K562 (cell line): ENCODE results near the gene TUBB1. TPM values are rescaled to one million over a fixed set of nuclear protein-coding genes. Genes with fewer than 3 reads are reported as not detected.

Experiments used
- BRF1 ChIP-seq: IDR thresholded peaks from 3 replicates; pipeline ENCODE4 v1.6.1; 2011; ENCODE audit warnings: borderline replicate concordance, mild to moderate bottlenecking; ENCODE audit not compliant: insufficient read length; ENCODE audit errors: extremely low read depth
- CAMTA2 ChIP-seq: fragments of 250-450 bp; sonication (Bioruptor Pico); conservative IDR thresholded peaks from 2 replicates; pipeline ENCODE4 v1.5.1; 2022
- CEBPB ChIP-seq: fragments of 450-650 bp; IDR thresholded peaks from 2 replicates; pipeline ENCODE4 v1.6.1; 2016; ENCODE audit warnings: missing genetic modification characterization, missing compliant biosample characterization
- ESRRB ChIP-seq: fragments of 250-450 bp; sonication (Bioruptor Pico); IDR thresholded peaks from 2 replicates; pipeline ENCODE4 v1.5.0; 2020; ENCODE audit warnings: mild to moderate bottlenecking, moderate library complexity, borderline replicate concordance
- ETV1 ChIP-seq: fragments of 450-650 bp; conservative IDR thresholded peaks from 2 replicates; pipeline ENCODE4 v1.6.1; 2016; ENCODE audit warnings: missing genetic modification characterization, control low read depth, low read depth, missing compliant biosample characterization
- GABPB1 ChIP-seq: sonication (generic); formaldehyde crosslinking; IDR thresholded peaks from 2 replicates; pipeline ENCODE4 v1.8.0; 2022; ENCODE audit warnings: mild to moderate bottlenecking, missing genetic modification reagents
- JUN ChIP-seq, 2 experiments: sonication (generic) in 1 of 2; formaldehyde crosslinking in 1 of 2; IDR thresholded peaks; 2 replicates each; pipeline versions ENCODE4 v1.6.1 to v1.8.0; 2012 to 2022; ENCODE audit warnings: borderline replicate concordance in 2 of 2, mild to moderate bottlenecking in 2 of 2, improper control_type of control experiment in 1 of 2, low read depth in 1 of 2, low read length in 1 of 2, missing genetic modification reagents in 1 of 2
- MNT ChIP-seq, 2 experiments: fragments of 450-650 bp; conservative IDR thresholded peaks; 2 replicates each; pipeline ENCODE4 v1.6.1; 2017; ENCODE audit warnings: mild to moderate bottlenecking in 2 of 2, moderate library complexity in 2 of 2
- NFXL1 ChIP-seq: fragments of 450-650 bp; formaldehyde crosslinking; IDR thresholded peaks from 2 replicates; pipeline ENCODE4 v1.4.0; 2021; ENCODE audit warnings: mild to moderate bottlenecking
- NR4A1 ChIP-seq, 2 experiments: fragments of 250-450 bp in 1 of 2; fragments of 450-650 bp in 1 of 2; sonication (Bioruptor Pico) in 1 of 2; IDR thresholded peaks; 2 replicates each; pipeline versions ENCODE4 v1.4.0 to v1.6.1; 2016 to 2020; ENCODE audit warnings: mild to moderate bottlenecking in 2 of 2, missing compliant biosample characterization in 1 of 2, missing genetic modification characterization in 1 of 2, moderate library complexity in 1 of 2
- PRPF4 ChIP-seq: fragments of 200-400 bp; formaldehyde crosslinking; IDR thresholded peaks from one replicate; pipeline ENCODE4 v1.6.1; 2017; ENCODE audit warnings: low read length, low read depth, mild to moderate bottlenecking; ENCODE audit not compliant: insufficient read depth, poor library complexity, severe bottlenecking
- TEAD4 ChIP-seq, 2 experiments: sonication (generic) in 1 of 2; formaldehyde crosslinking in 1 of 2; IDR thresholded peaks; 2 replicates each; pipeline versions ENCODE4 v1.6.1 to v1.8.0; 2012 to 2022; ENCODE audit warnings: borderline replicate concordance in 1 of 2, inconsistent platforms in 1 of 2, low read length in 1 of 2, mild to moderate bottlenecking in 1 of 2, missing genetic modification reagents in 1 of 2
- ZFX ChIP-seq: sonication (generic); formaldehyde crosslinking; IDR thresholded peaks from 2 replicates; pipeline ENCODE4 v1.8.0; 2022; ENCODE audit warnings: mild to moderate bottlenecking, missing genetic modification reagents, moderate library complexity
- ZNF146 ChIP-seq: IDR thresholded peaks from one replicate; pipeline ENCODE4 v1.6.1; 2018; ENCODE audit warnings: missing compliant biosample characterization; ENCODE audit not compliant: unreplicated experiment
- polyA plus RNA-seq, 8 experiments: library from polyadenylated mRNA; depleted of rRNA in 4 of 8; stranded (reverse) in 5 of 8; unstranded in 3 of 8; fragments of >200 nt; fragmentation: Nextera tagmentation in 2 of 8; fragmentation: Illumina TruSeq in 1 of 8; extraction: Ambion mirVana in 2 of 8; extraction: Trizol in 1 of 8; gene quantifications; 2 replicates each; pipeline versions ENCODE4 v1.2.1 to v1.2.3, GENCODE V29; 2011 to 2014; ENCODE audit warnings: inconsistent platforms in 1 of 8, missing spikeins in 1 of 8
- total RNA-seq, 7 experiments: library from RNA; depleted of rRNA in 6 of 7; stranded (reverse); fragments of >200 nt in 6 of 7; fragmentation: Illumina TruSeq in 2 of 7; extraction: Trizol in 2 of 7; gene quantifications; 2 replicates each; pipeline versions ENCODE4 v1.2.1 to v1.2.3, GENCODE V29; 2011 to 2021; ENCODE audit warnings: low replicate concordance in 1 of 7
- TF ChIP-seq, protein P1 (sequence below): IDR thresholded peaks from 3 replicates; pipeline ENCODE4 v1.6.1; 2011; ENCODE audit warnings: borderline replicate concordance, mild to moderate bottlenecking, moderate library complexity; ENCODE audit not compliant: insufficient read length; ENCODE audit errors: extremely low read depth
- TF ChIP-seq, protein P2 (sequence below): sonication (generic); formaldehyde crosslinking; IDR thresholded peaks from 2 replicates; pipeline ENCODE4 v1.8.1; 2023; ENCODE audit warnings: missing genetic modification reagents, mild to moderate bottlenecking, borderline replicate concordance

TUBB1 gene
- total and polyA plus RNA-seq, 9 of the 15 experiments (the other 6 are each of a cell fraction or from before 2014, with no cell fraction given), result 1.5 to 3.9 (median 2.4) TPM

- TF ChIP-seq, protein P1, sequence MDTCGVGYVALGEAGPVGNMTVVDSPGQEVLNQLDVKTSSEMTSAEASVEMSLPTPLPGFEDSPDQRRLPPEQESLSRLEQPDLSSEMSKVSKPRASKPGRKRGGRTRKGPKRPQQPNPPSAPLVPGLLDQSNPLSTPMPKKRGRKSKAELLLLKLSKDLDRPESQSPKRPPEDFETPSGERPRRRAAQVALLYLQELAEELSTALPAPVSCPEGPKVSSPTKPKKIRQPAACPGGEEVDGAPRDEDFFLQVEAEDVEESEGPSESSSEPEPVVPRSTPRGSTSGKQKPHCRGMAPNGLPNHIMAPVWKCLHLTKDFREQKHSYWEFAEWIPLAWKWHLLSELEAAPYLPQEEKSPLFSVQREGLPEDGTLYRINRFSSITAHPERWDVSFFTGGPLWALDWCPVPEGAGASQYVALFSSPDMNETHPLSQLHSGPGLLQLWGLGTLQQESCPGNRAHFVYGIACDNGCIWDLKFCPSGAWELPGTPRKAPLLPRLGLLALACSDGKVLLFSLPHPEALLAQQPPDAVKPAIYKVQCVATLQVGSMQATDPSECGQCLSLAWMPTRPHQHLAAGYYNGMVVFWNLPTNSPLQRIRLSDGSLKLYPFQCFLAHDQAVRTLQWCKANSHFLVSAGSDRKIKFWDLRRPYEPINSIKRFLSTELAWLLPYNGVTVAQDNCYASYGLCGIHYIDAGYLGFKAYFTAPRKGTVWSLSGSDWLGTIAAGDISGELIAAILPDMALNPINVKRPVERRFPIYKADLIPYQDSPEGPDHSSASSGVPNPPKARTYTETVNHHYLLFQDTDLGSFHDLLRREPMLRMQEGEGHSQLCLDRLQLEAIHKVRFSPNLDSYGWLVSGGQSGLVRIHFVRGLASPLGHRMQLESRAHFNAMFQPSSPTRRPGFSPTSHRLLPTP, result no peak
- TF ChIP-seq, protein P2, sequence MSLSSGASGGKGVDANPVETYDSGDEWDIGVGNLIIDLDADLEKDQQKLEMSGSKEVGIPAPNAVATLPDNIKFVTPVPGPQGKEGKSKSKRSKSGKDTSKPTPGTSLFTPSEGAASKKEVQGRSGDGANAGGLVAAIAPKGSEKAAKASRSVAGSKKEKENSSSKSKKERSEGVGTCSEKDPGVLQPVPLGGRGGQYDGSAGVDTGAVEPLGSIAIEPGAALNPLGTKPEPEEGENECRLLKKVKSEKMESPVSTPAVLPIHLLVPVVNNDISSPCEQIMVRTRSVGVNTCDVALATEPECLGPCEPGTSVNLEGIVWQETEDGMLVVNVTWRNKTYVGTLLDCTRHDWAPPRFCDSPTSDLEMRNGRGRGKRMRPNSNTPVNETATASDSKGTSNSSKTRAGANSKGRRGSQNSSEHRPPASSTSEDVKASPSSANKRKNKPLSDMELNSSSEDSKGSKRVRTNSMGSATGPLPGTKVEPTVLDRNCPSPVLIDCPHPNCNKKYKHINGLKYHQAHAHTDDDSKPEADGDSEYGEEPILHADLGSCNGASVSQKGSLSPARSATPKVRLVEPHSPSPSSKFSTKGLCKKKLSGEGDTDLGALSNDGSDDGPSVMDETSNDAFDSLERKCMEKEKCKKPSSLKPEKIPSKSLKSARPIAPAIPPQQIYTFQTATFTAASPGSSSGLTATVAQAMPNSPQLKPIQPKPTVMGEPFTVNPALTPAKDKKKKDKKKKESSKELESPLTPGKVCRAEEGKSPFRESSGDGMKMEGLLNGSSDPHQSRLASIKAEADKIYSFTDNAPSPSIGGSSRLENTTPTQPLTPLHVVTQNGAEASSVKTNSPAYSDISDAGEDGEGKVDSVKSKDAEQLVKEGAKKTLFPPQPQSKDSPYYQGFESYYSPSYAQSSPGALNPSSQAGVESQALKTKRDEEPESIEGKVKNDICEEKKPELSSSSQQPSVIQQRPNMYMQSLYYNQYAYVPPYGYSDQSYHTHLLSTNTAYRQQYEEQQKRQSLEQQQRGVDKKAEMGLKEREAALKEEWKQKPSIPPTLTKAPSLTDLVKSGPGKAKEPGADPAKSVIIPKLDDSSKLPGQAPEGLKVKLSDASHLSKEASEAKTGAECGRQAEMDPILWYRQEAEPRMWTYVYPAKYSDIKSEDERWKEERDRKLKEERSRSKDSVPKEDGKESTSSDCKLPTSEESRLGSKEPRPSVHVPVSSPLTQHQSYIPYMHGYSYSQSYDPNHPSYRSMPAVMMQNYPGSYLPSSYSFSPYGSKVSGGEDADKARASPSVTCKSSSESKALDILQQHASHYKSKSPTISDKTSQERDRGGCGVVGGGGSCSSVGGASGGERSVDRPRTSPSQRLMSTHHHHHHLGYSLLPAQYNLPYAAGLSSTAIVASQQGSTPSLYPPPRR (CRISPR knock-in tag), result no peak
- no peak for TF ChIP-seq TEAD4 (IDR thresholded peaks at IDR 0.05; ENCODE audit: low read length)
- peak; percentile 59; the same call in 1 of the 2 replicates for TF ChIP-seq TEAD4 (CRISPR knock-in tag; IDR thresholded peaks at IDR 0.05; ENCODE audit: borderline replicate concordance)
- TF ChIP-seq ZFX (CRISPR knock-in tag), result peak; percentile 94
- TF ChIP-seq ESRRB (CRISPR knock-in tag), result no peak
- peak; percentile 7; the same call in 1 of the 2 replicates for TF ChIP-seq GABPB1 (CRISPR knock-in tag)
- peak; percentile 56 for TF ChIP-seq ETV1 (tag)
- TF ChIP-seq NR4A1 (CRISPR knock-in tag; IDR thresholded peaks at IDR 0.05), result no peak
- no peak for TF ChIP-seq NR4A1 (tag; IDR thresholded peaks at IDR 0.05)
- no peak for TF ChIP-seq NFXL1 (CRISPR knock-in tag)
- no peak for TF ChIP-seq PRPF4
- TF ChIP-seq JUN (IDR thresholded peaks at IDR 0.05; ENCODE audit: borderline replicate concordance, low read depth, low read length), result no peak; the same call in 1 of the 2 replicates
- TF ChIP-seq JUN (CRISPR knock-in tag; IDR thresholded peaks at IDR 0.05; ENCODE audit: borderline replicate concordance), result peak; percentile 83; the same call in 1 of the 2 replicates
- peak; percentile 56 to 61; a peak in 3 of 4 replicates for TF ChIP-seq MNT (conservative IDR thresholded peaks at IDR 0.05)
- 0 out of 2 replicates have a peak, but pooled peaks have one; percentile 31 for TF ChIP-seq CAMTA2 (CRISPR knock-in tag)
- TF ChIP-seq BRF1, result no peak
- no peak for TF ChIP-seq CEBPB (tag)
- TF ChIP-seq ZNF146, result peak; percentile 22
Measured at GRCh38 chr20:59042151-59042795, 23.0 kb downstream of the TUBB1 start, which contains the start of gene PRELID3B (continued).
